ENCODE data around the gene SIRT7.

Gene SIRT7

GRCh38 chr17:81884968-81885367 is 33.0 kb downstream of the SIRT7 start:
- H3K27me3 ChIP-seq (ENCODE audit: control insufficient read depth in 3 of 3, insufficient read depth in 3 of 3, low read depth in 1 of 3, low read length in 3 of 3), result no peaks in the 10 kb centered on the region
- no peak overlapping the region for H3K14ac ChIP-seq (ENCODE audit: low read length)
- no peak overlapping the region for H3K4ac ChIP-seq (ENCODE audit: low read length)
- peak overlapping the region in 1 of 2 donors; percentile 60 for H3K4me3 ChIP-seq (ENCODE audit: low read length in 2 of 2)
- no peak overlapping the region for H2BK15ac ChIP-seq (ENCODE audit: low read length)
- no peak overlapping the region for H2AK5ac ChIP-seq (ENCODE audit: low read depth, low read length)
- H3K18ac ChIP-seq (ENCODE audit: low read length), result no peak overlapping the region
- no peak overlapping the region for H3K9ac ChIP-seq (ENCODE audit: low read depth, low read length, poor library complexity)
- no peak overlapping the region for H2BK120ac ChIP-seq (ENCODE audit: low read depth, low read length)
- H3K9me3 ChIP-seq (replicated peaks in 1 of 2; ENCODE audit: control insufficient read depth in 2 of 2, insufficient read depth in 1 of 2, low read depth in 1 of 2, low read length in 2 of 2), result no peaks in the 10 kb centered on the region
- peaks cover 52 to 87% of the 10 kb centered on the region in 2 donors for H3K36me3 ChIP-seq (replicated peaks in 1 of 2; ENCODE audit: control insufficient read depth in 2 of 2, insufficient read depth in 2 of 2, low read length in 2 of 2)
- peaks cover 10% of the 10 kb centered on the region for H3K79me1 ChIP-seq (ENCODE audit: low read depth, low read length)
- no peak overlapping the region for H3K4me2 ChIP-seq (ENCODE audit: insufficient read depth, low read length, poor library complexity, severe bottlenecking)
- H4K91ac ChIP-seq (ENCODE audit: low read depth, low read length, poor library complexity), result no peak overlapping the region
- no peak overlapping the region for H3K23ac ChIP-seq (ENCODE audit: low read depth, low read length, poor library complexity)
- no CpG with 5 or more reads among the region's 5 CpGs for WGBS, 2 donors (ENCODE audit: extremely low coverage in 2 of 2, insufficient read length in 2 of 2, insufficient replicate concordance in 1 of 2)
- no peak overlapping the region for H2BK5ac ChIP-seq (ENCODE audit: low read length)
- no peak overlapping the region for H3K27ac ChIP-seq (replicated peaks; ENCODE audit: low read length)
- no peak for DNase-seq (ENCODE audit: low spot score)
- no peak overlapping the region for H4K8ac ChIP-seq (ENCODE audit: low read depth, low read length)
- no peak overlapping the region for H2BK12ac ChIP-seq (ENCODE audit: low read length)
- H2AFZ ChIP-seq (ENCODE audit: low read length), result no peak overlapping the region
- peaks cover 0 to 7% of the 10 kb centered on the region in 2 donors for H3K4me1 ChIP-seq (ENCODE audit: control insufficient read depth in 2 of 2, insufficient read depth in 1 of 2, low read depth in 1 of 2, low read length in 2 of 2)

GRCh38 chr17:81884520-81884919 is 33.5 kb downstream of the SIRT7 start:
- Histone ChIP-seq H3K4me1 (ENCODE audit: control insufficient read depth in 2 of 2, insufficient read depth in 1 of 2, low read depth in 1 of 2, low read length in 2 of 2) (peaks cover 0 to 3% of the 10 kb centered on the region in 2 donors), H2AK5ac (ENCODE audit: low read depth, low read length) (no peak overlapping the region), H2BK120ac (ENCODE audit: low read depth, low read length) (no peak overlapping the region), H3K4me3 (ENCODE audit: low read length in 2 of 2) (no peak overlapping the region), H3K27me3 (ENCODE audit: control insufficient read depth in 3 of 3, insufficient read depth in 3 of 3, low read depth in 1 of 3, low read length in 3 of 3) (no peaks in the 10 kb centered on the region), H3K27ac (replicated peaks; ENCODE audit: low read length) (no peak overlapping the region), H3K4me2 (ENCODE audit: insufficient read depth, low read length, poor library complexity, severe bottlenecking) (no peak overlapping the region), H3K14ac (ENCODE audit: low read length) (no peak overlapping the region), H3K23ac (ENCODE audit: low read depth, low read length, poor library complexity) (no peak overlapping the region), H3K79me1 (ENCODE audit: low read depth, low read length) (peaks cover 10% of the 10 kb centered on the region), H2BK5ac (ENCODE audit: low read length) (no peak overlapping the region), H2BK12ac (ENCODE audit: low read length) (no peak overlapping the region), H3K36me3 (replicated peaks in 1 of 2; ENCODE audit: control insufficient read depth in 2 of 2, insufficient read depth in 2 of 2, low read length in 2 of 2) (peaks cover 48 to 87% of the 10 kb centered on the region in 2 donors), H3K9me3 (replicated peaks in 1 of 2; ENCODE audit: control insufficient read depth in 2 of 2, insufficient read depth in 1 of 2, low read depth in 1 of 2, low read length in 2 of 2) (no peaks in the 10 kb centered on the region), H3K4ac (ENCODE audit: low read length) (no peak overlapping the region), H3K18ac (ENCODE audit: low read length) (no peak overlapping the region), H4K91ac (ENCODE audit: low read depth, low read length, poor library complexity) (no peak overlapping the region), H2AFZ (ENCODE audit: low read length) (no peak overlapping the region), H4K8ac (ENCODE audit: low read depth, low read length) (no peak overlapping the region), H3K9ac (ENCODE audit: low read depth, low read length, poor library complexity) (no peak overlapping the region), H2BK15ac (ENCODE audit: low read length) (no peak overlapping the region)
- DNase-seq (ENCODE audit: low spot score), result no peak
- WGBS, 2 donors (ENCODE audit: extremely low coverage in 2 of 2, insufficient read length in 2 of 2, insufficient replicate concordance in 1 of 2), result no CpG with 5 or more reads among the region's 11 CpGs

GRCh38 chr17:81879121-81879520 is 38.9 kb downstream of the SIRT7 start:
- Histone ChIP-seq H3K9me3 (replicated peaks in 1 of 2; ENCODE audit: control insufficient read depth in 2 of 2, insufficient read depth in 1 of 2, low read depth in 1 of 2, low read length in 2 of 2) (peaks cover 0 to 4% of the 10 kb centered on the region in 2 donors), H3K4ac (ENCODE audit: low read length) (no peak overlapping the region), H2AFZ (ENCODE audit: low read length) (no peak overlapping the region), H3K27me3 (ENCODE audit: control insufficient read depth in 3 of 3, insufficient read depth in 3 of 3, low read depth in 1 of 3, low read length in 3 of 3) (no peaks in the 10 kb centered on the region), H3K79me1 (ENCODE audit: low read depth, low read length) (no peaks in the 10 kb centered on the region), H3K14ac (ENCODE audit: low read length) (no peak overlapping the region), H4K91ac (ENCODE audit: low read depth, low read length, poor library complexity) (no peak overlapping the region), H2BK12ac (ENCODE audit: low read length) (no peak overlapping the region), H3K36me3 (replicated peaks in 1 of 2; ENCODE audit: control insufficient read depth in 2 of 2, insufficient read depth in 2 of 2, low read length in 2 of 2) (peaks cover 7 to 61% of the 10 kb centered on the region in 2 donors), H2AK5ac (ENCODE audit: low read depth, low read length) (no peak overlapping the region), H3K4me1 (ENCODE audit: control insufficient read depth in 2 of 2, insufficient read depth in 1 of 2, low read depth in 1 of 2, low read length in 2 of 2) (no peaks in the 10 kb centered on the region), H3K9ac (ENCODE audit: low read depth, low read length, poor library complexity) (no peak overlapping the region), H3K27ac (replicated peaks; ENCODE audit: low read length) (no peak overlapping the region), H3K4me3 (ENCODE audit: low read length in 2 of 2) (no peak overlapping the region), H4K8ac (ENCODE audit: low read depth, low read length) (no peak overlapping the region), H2BK15ac (ENCODE audit: low read length) (no peak overlapping the region), H3K4me2 (ENCODE audit: insufficient read depth, low read length, poor library complexity, severe bottlenecking) (no peak overlapping the region), H2BK5ac (ENCODE audit: low read length) (no peak overlapping the region), H3K18ac (ENCODE audit: low read length) (no peak overlapping the region), H2BK120ac (ENCODE audit: low read depth, low read length) (no peak overlapping the region), H3K23ac (ENCODE audit: low read depth, low read length, poor library complexity) (no peak overlapping the region)
- DNase-seq (ENCODE audit: low spot score), result no peak
- WGBS, 2 donors (ENCODE audit: extremely low coverage in 2 of 2, insufficient read length in 2 of 2, insufficient replicate concordance in 1 of 2), result no CpG with 5 or more reads among the region's 5 CpGs

- H3K4ac ChIP-seq (ENCODE audit: low read length), result no peak overlapping the region
- no peaks in the 10 kb centered on the region for H3K27me3 ChIP-seq (ENCODE audit: control insufficient read depth in 3 of 3, insufficient read depth in 3 of 3, low read depth in 1 of 3, low read length in 3 of 3)
- H4K91ac ChIP-seq (ENCODE audit: low read depth, low read length, poor library complexity), result no peak overlapping the region
- no peak overlapping the region for H2BK12ac ChIP-seq (ENCODE audit: low read length)
- H3K9me3 ChIP-seq (replicated peaks in 1 of 2; ENCODE audit: control insufficient read depth in 2 of 2, insufficient read depth in 1 of 2, low read depth in 1 of 2, low read length in 2 of 2), result peaks cover 0 to 5% of the 10 kb centered on the region in 2 donors
- H2BK5ac ChIP-seq (ENCODE audit: low read length), result no peak overlapping the region
- H3K9ac ChIP-seq (ENCODE audit: low read depth, low read length, poor library complexity), result no peak overlapping the region
- no CpG with 5 or more reads among the region's 3 CpGs for WGBS, 2 donors (ENCODE audit: extremely low coverage in 2 of 2, insufficient read length in 2 of 2, insufficient replicate concordance in 1 of 2)
- H3K4me1 ChIP-seq (ENCODE audit: control insufficient read depth in 2 of 2, insufficient read depth in 1 of 2, low read depth in 1 of 2, low read length in 2 of 2), result no peaks in the 10 kb centered on the region
- no peak overlapping the region for H2AK5ac ChIP-seq (ENCODE audit: low read depth, low read length)
- H2AFZ ChIP-seq (ENCODE audit: low read length), result no peak overlapping the region
- no peak overlapping the region for H3K14ac ChIP-seq (ENCODE audit: low read length)
- H3K27ac ChIP-seq (replicated peaks; ENCODE audit: low read length), result no peak overlapping the region
- H3K4me2 ChIP-seq (ENCODE audit: insufficient read depth, low read length, poor library complexity, severe bottlenecking), result no peak overlapping the region
- H3K79me1 ChIP-seq (ENCODE audit: low read depth, low read length), result no peaks in the 10 kb centered on the region
- no peak overlapping the region for H3K4me3 ChIP-seq (ENCODE audit: low read length in 2 of 2)
- no peak overlapping the region for H3K18ac ChIP-seq (ENCODE audit: low read length)
- H3K23ac ChIP-seq (ENCODE audit: low read depth, low read length, poor library complexity), result no peak overlapping the region
- no peak overlapping the region for H2BK15ac ChIP-seq (ENCODE audit: low read length)
- no peak for DNase-seq (ENCODE audit: low spot score)
- H4K8ac ChIP-seq (ENCODE audit: low read depth, low read length), result no peak overlapping the region
- H2BK120ac ChIP-seq (ENCODE audit: low read depth, low read length), result no peak overlapping the region
- peaks cover 6 to 57% of the 10 kb centered on the region in 2 donors for H3K36me3 ChIP-seq (replicated peaks in 1 of 2; ENCODE audit: control insufficient read depth in 2 of 2, insufficient read depth in 2 of 2, low read length in 2 of 2)
Observed at GRCh38 chr17:81878294-81878693, 39.7 kb downstream of the SIRT7 start.
